HG02943 (cell line): ENCODE data around the gene PTP4A2.
"Not testable (repeated sequence)": the region's sequence is repeated elsewhere in the genome, so short reads cannot be mapped to it uniquely, and the experiment has no call there.

ENCODE experiments used
- ATAC-seq: cut with Tn5 transposase; IDR thresholded peaks from one replicate; pipeline ENCODE4 v1.9.1; 2021; ENCODE audit warnings: mild to moderate bottlenecking, low read depth, moderate library complexity; ENCODE audit not compliant: unreplicated experiment

Gene PTP4A2

DNA sequence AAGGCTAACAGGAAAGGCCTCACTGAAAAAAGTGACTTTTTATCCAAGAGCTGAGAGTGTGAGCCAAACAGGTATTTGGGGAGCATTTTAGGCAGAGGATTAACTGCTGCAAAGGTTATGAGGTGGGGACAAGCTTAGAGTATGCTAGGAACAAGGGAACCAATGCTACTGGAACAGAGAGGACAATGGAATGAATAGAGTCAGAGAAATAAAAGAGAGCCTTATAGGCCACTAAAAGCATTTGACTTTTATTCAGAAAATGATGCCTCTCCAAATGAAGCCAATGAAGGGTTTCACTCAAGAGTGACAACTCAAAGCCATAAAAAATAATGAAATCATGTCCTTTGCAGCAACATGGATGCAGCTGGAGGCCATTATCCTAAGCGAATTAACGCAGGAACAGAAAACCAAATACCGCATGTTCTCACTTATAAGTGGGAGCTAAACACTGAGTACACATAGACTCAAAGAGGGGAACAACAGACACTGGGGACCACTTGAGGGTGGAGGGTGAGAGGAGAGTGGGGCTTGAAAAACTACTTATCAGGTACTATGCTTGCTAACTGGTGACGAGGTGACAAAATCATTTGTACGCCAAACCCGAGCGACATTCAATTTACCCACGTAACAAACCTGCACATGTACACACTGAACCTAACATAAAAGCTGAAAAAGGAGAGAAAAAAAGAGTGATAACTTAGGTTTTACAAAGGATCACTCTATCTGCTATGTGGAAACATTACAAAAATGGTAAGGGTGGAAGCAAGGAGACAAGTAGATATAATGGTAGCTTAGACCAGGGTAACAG, 11.1 kb downstream of the PTP4A2 start:
- ATAC-seq, result no peak

DNA sequence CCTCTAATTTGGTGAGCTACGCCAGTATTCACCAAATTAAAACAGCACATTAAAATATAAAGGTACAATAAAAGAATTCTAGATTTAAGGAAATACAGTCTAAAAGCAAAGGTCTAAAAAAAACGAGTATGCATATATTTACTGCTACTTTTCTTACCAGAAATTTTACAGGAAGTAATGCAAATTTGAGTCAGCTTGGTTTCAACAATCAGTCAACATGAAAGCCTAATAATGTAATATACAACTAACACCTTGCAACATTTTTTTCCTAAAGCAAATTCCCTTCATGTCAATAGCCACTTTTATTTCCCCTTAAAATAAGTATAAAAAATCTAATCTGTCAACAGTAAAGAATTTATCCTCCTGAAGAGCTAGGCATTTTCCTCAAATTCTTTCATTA, 11.9 kb downstream of the PTP4A2 start:
- no peak for ATAC-seq

DNA sequence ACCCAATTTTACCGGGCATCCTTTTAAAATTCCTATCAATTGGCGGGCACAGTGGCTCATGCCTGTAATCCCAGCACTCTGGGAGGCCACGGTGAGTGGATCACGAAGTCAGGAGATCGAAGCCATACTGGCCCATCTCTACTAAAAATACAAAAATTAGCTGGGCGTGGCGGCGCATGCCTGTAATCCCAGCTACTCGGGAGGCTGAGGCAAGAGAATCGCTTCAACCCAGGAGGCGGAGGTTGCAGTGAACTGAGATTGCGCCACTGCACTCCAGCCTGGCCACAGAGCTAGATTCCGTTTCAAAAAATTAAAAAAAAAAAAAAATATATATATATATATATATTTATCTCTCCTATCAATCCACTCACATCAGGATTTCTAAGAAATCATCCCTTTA, 12.3 kb downstream of the PTP4A2 start:
- ATAC-seq, result not testable (repeated sequence)

DNA sequence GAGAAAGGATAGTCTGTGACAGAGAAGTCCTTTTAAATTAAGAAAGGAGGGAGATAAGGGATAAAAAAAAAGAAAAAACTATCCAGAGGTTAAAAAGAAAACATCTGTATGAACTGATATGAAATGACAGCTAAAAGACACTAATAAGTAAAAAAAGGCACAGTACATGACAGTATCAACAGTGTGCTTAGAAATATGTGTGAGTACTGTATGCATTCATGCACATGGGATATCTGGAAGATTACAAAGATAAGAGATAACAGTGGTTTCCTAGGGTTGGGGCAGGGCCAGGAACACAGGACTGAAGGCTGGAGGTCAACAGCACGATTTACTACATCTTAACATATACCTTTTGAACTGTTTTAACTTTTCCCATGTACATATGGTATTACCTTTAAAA, 13.3 kb downstream of the PTP4A2 start:
- no peak for ATAC-seq

DNA sequence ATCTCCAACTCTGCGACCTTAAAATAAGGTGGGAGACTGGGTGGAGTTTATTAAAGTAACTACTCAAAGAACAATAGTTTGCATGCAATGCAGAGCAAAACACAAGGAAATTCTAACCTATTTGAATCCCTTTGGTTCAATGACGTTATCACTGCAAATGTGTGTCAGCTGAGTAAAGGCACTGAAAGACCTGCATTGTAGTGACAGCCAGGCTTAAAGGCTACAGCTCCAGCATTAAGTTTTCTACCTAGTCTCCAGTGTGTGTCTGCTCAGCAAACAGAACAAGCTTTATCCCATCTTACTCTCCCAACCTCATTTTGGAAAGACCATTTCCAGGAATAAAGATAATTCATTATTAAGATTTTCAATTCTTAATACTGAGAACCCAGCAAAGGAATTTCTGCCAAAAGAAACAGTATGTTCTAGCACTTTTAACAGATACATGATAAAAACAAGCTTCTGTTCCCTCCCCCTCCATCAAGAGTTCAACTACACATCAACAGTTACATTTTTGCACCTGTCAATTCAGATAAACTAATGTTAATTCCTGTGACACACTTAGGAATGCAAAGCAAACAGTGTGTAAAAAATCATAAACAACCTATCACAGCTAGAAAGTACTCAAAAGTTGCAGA, 14.2 kb downstream of the PTP4A2 start:
- no peak for ATAC-seq

DNA sequence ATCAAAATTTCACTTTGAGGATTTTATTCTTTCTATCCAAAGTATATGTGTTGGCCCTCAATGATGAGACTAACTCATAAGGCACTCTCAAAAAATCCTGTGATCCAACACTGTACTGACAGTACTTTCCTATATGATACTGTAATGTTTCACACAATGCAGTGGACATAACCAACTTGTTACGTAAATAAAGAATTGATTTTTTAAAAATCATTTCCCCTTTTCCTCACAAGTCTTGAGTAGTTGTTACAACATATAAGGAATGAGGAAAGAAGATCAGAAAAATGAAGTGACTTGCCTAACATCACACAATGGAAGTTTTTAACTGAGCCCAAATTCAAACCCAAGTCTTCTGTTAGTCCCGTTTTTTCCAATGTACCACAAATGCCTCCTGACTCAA, 17.2 kb downstream of the PTP4A2 start:
- ATAC-seq, result no peak

DNA sequence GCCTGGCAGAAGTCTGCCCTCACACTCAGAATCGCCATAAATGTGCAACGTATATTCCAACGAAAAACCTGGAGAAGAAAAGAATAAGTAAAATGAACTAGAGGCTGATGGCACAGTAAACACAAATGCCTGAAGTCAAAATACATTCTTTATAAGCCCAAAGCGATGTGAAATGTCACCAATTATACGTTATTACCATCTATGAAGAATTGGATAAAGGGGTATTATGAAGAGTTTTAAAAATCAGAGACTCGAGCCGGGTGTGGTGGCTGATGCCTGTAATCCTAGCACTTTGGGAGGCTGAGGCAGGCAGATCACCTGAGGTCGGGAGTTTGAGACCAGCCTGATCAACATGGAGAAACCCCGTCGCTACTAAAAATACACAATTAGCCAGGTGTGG, 18.6 kb downstream of the PTP4A2 start:
- no peak for ATAC-seq

DNA sequence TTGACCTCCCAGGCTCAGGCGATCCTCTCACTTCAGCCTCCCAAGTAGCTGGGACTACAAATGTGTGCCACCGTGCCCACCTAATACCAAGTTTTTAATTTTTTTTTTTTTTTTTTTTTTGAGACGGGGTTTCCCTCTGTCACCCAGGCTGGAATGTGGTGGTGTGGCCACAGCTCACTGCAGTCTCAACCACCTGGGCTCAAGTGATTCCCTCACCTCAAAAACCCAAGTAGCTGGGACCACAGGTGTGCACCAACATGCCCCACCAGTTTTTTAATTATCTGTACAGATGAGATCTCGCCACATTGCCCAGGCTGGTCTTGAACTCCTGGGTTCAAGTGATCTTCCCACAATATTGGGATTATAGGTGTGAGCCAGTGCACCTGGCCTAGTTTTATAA, 22.7 kb downstream of the PTP4A2 start:
- ATAC-seq, result no peak

DNA sequence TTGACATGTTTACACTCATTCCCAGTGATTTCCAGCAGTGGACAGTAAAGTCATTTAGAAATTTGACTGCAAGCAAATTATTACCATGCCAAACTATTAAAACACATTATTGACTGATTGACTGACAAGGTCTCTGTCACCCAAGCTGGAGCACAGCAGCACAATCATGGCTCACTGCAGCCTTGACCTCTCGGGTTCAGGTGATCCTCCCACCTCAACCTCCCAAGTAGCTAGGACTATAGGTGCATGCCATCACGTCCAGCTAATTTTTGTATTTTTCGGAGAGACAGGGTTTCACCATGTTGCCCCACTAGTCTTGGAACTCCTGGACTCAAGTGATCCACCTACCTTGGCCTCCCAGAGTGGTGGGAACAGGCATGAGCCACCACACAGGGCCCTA, 24.2 kb downstream of the PTP4A2 start:
- no peak for ATAC-seq

DNA sequence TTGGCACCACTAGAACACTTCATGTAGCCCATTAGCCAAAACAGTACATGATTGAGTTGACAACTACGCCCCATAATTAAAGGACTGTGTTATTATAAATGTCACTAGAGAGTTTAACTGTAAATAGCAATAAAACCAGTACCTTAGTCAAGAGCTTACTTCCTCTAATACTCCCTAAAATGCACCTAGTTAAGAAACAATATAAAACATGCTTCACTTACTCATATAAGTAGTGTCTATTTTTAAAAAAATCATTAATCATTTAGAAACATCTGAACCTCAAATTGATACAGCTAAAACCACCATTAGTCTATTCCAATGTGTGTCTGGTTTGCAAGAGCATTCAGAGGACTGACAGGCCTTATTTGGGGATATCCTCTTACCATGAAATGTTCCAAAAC, 25.3 kb downstream of the PTP4A2 start:
- no peak for ATAC-seq

DNA sequence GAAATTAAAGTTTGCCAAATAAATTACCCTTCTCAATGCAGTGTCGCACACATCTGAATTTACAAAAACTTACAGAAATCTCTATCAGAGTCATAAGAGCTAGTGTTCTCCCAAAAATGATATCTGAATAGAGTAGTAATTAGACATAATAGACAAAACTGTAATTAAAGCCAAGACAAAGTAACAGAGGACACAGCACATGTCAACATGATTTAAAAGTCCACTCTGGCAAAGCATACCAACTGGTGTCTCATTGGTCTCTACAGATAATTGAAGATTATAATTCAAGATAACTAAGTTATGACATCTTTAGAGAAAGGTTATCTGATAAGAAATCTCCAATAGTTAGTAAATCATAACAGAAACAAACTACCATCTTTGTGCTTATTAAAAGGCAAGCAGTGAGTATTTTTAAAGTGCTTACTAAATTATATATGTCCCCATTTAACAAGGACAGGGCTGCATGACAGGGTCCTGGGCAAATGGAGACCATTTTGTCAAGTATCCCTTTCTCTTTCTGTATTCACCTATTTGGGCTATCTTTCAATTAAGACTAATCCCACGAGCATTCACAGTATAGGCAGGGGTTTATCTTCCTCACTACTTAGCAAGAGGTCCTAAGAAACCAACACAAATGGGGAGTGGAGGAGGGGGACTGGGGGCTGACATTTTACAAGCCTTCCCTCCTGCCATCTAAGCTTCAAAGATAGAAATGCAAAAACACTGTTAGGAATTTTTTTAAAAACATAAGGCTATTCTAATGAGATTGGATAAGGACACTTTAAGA, 26.0 kb downstream of the PTP4A2 start:
- no peak for ATAC-seq

DNA sequence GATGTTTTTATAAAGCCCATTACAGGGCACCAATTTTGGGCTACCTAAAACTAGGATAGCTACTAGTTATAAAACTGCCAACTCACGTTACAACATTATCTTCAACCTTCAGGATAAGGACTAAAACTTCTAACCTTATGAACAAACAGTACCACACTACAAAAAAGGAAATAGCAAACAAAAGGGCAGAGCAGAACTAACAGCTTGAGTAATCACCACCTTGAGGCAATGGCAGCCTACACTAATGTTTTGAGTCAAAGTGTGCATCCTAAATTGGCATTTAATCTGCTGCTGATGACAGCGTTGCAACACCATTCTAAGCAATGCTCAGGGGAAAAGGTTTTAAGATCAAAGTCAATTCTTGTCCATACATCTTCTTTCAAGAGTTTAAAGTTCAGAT, 27.2 kb downstream of the PTP4A2 start:
- ATAC-seq, result no peak

DNA sequence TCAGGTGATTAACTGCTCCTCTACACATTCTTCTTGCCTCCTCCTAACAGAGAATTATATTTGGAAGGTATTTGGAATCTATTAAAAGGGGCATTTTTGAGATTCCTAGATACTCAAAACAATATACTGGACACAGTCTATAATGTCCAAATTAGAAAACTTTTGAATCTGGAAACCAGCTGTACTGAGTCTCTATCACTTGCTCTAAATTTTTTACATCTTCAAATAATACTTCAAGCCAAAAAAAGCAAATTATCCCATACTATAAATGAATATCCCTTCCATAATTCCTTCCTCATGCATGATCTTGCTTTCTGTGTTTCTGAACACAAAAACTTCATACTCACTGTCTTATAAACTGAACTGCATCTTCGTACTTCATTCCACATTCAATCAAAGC, 28.5 kb downstream of the PTP4A2 start:
- ATAC-seq, result no peak

DNA sequence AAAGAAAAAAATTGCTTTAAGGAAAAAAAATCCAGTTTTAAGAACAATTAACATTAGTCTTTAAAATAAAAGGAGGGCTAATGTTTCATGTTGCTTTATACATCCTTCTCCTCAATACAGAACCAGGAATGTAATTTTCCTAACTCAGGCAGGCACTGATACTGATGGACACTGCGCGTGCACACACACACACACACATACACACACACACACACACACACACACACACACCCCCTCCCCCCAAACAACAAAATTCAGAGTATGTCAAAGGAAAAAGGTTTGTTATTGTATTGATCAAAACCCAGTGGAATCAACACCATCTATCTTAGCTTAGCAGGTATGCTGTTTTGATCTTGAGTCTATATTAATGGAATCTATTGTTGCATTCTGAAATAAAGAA, 31.6 kb downstream of the PTP4A2 start:
- ATAC-seq, result no peak

DNA sequence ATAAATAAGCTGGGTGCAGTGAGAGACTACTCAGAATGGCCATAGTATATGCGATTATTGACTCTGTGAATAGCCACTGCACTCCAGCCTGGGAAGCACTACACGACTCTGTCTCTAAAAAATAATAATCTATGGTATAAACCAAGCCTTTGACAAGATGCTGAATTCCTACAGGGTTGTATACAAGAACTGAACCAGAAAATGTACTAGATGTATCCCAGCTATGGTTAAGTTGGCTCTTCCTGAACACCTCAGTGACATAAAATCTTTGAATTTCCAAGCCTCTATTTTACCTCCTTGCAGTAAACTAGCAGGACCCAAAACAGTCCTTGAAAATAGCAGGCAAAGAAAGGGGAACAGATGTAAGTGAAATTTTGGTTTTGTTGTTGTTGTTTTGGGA, 32.5 kb downstream of the PTP4A2 start:
- no peak for ATAC-seq

DNA sequence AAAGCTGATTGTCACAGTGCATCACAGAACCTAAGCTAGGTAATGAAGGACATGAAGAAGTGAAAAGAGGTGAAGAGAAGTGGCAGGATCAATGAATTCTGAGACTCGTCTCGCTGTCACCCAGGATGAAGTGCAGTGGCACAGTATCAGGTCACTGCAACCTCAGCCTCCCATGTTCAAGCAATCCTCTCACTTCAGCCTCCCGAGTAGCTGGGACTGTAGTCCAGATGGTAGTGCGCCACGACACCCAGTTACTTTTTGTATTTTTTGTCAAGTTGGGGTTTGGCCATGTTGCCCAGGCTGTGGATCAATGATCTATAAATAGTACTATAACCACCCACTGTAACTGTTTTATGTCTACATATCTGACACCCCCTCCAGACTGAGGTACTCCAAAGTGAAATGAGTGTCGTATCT, 33.1 kb downstream of the PTP4A2 start:
- no peak for ATAC-seq

DNA sequence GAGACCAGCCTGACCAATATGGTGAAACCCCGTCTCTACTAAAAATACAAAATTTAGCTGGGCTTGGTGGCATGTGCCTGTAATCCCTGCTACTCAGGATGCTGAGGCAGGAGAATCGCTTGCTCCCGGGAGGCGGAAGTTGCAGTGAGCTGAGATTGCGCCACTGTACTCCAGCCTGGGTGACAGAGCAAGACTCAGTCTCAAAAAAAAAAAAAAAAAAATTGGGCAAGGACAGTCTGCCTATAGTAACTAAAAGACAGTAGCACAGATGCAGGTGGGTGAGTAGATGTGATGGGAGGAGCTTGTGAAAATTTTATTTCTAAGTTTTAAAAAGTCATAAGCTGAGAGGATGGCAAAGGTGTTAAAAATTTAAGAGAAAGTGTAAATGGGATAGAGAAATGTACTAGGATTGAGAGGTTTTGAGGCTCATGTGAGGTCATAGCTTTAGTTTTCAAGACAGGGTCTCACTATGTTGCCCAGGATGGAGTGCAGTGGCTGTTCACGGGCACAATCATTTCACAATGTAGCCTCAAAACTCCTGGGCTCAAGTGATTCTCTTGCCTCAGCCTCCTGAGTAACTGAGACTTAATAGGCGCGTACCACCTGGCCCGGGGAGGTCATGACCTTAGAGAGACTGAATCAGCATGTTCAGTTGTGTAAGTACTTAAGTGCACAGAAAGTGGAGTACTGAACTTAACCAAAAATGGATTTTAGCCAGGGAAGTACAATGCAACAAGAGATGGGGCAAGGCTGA, 33.7 kb downstream of the PTP4A2 start:
- no peak for ATAC-seq

DNA sequence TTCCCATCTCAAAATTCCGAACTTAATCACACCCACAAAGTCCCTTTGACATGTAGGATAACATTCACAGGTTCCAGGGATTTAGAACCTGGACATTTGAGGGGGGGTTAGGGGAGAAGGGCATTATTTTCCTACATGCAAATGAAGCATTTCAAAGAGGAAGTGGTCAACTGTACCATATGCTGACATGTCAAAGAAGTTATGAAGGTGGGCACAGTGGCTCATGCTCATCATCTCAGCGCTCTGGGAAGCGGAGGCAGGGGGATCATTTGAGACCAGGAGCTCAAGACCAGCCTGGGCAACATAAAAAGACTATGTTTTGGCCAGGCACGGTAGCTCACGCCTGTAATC, 35.7 kb downstream of the PTP4A2 start:
- ATAC-seq, result no peak

DNA sequence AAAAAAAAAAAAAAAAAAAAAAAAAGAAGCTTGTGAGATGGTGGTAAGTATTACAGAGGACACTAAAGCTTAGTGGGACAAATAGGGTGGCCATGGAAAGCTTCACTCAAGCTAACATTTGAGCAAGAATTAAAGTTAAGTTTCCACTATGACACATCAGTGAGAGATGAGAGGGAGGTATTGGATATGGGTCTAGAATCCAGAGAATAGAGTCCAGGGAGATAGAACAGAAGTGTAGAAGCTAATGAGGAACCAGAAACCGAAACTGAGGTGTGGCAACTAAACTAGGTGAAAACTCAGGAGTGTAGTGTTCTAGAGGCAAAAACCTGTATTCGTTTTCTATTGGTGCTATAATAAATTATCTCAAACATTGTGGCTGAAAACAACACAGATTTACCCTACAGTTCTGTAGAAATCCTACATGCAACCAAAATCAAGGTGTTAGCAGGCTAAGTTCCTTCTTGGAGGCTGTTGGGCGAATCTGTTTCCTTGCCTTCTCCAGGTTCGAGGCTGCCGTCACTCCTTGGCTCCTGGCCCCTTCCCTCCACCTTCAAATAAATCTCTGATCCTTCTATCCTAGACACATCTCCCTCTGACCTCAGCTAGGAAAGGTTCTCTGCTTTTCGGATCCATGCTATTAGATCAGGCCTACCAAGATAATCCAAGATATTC, 36.2 kb downstream of the PTP4A2 start:
- ATAC-seq, result no peak

DNA sequence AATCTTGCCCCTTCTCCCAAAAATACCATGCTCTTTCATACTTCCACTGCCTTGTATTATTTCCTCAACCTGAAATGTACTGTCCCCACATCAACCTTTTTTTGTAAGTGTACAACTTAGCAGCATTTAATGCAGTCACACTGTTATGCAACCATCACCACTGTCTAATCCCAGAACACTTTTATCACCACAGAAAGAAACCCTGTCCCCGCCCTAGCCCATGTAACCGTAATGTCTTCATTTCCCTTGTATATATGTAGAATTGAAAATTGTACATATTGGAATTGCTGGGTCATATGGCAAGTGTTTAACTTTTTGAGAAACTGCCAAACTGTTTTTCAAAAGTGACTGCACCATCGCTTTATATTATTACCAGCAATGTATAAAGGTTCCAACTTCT, 37.4 kb downstream of the PTP4A2 start:
- ATAC-seq, result no peak
